ENCODE data around the gene ORC4.

Gene ORC4

GRCh38 chr2:148020111-148021058, at the start of gene ORC4:
Gene ORC4, minus strand, starts transcription at chr2:148020737. Its CDS starts 44,779 bp downstream, at chr2:147975958.
- peak; percentile 100 for DNase-seq (ENCODE audit: low spot score)

- DNase-seq (ENCODE audit: low spot score) = no peak
These were observed 47.3 kb upstream of the ORC4 start for GRCh38 chr2:148067801-148068200.

- DNase-seq (ENCODE audit: low spot score) = no peak
These were observed 45.4 kb upstream of the ORC4 start for GRCh38 chr2:148065936-148066335.

GRCh38 chr2:148063633-148064032, 43.1 kb upstream of the ORC4 start:
- DNase-seq (ENCODE audit: low spot score) = no peak

- no peak for DNase-seq (ENCODE audit: low spot score)
These were observed 38.1 kb upstream of the ORC4 start for GRCh38 chr2:148058641-148059040.

- DNase-seq (ENCODE audit: low spot score) = no peak
These were observed 32.1 kb upstream of the ORC4 start for GRCh38 chr2:148052687-148053086.

- no peak for DNase-seq (ENCODE audit: low spot score)
These were observed 28.7 kb upstream of the ORC4 start for GRCh38 chr2:148049284-148049683.

GRCh38 chr2:148048475-148049221, 28.1 kb upstream of the ORC4 start:
- no peak for DNase-seq (ENCODE audit: low spot score)

GRCh38 chr2:148046802-148047201, 26.3 kb upstream of the ORC4 start:
- DNase-seq (ENCODE audit: low spot score) = no peak

- no peak for DNase-seq (ENCODE audit: low spot score)
These were observed 23.8 kb upstream of the ORC4 start for GRCh38 chr2:148044322-148044721.

- no peak for DNase-seq (ENCODE audit: low spot score)
These were observed 21.7 kb upstream of the ORC4 start for GRCh38 chr2:148042219-148042618.

GRCh38 chr2:148039783-148040182, 19.2 kb upstream of the ORC4 start:
- DNase-seq (ENCODE audit: low spot score) = no peak

GRCh38 chr2:148032215-148032614, 11.7 kb upstream of the ORC4 start:
- no peak for DNase-seq (ENCODE audit: low spot score)

- no peak for DNase-seq (ENCODE audit: low spot score)
These were observed 10.6 kb upstream of the ORC4 start for GRCh38 chr2:148031152-148031551.

- DNase-seq (ENCODE audit: low spot score) = no peak
These were observed 8.2 kb upstream of the ORC4 start for GRCh38 chr2:148028781-148029180.

GRCh38 chr2:148027822-148028221, 7.3 kb upstream of the ORC4 start:
- no peak for DNase-seq (ENCODE audit: low spot score)

- DNase-seq (ENCODE audit: low spot score) = no peak
These were observed 6.0 kb upstream of the ORC4 start for GRCh38 chr2:148026573-148026972.

GRCh38 chr2:148023861-148024260, 3.3 kb upstream of the ORC4 start:
- DNase-seq (ENCODE audit: low spot score) = no peak

GRCh38 chr2:148022882-148023281, 2.3 kb upstream of the ORC4 start:
- no peak for DNase-seq (ENCODE audit: low spot score)

GRCh38 chr2:148022351-148022750, 1.8 kb upstream of the ORC4 start:
- no peak for DNase-seq (ENCODE audit: low spot score)

GRCh38 chr2:148021886-148022285, 1.3 kb upstream of the ORC4 start:
- peak; percentile 23 for DNase-seq (ENCODE audit: low spot score)

- DNase-seq (ENCODE audit: low spot score) = peak; percentile 62
These were observed 723 bp upstream of the ORC4 start, which contains the start of gene MBD5 for GRCh38 chr2:148021059-148021861. Gene MBD5, plus strand, starts transcription at chr2:148021091.

All from globus pallidus (tissue), 1 donor.